Lower lobe of right lung (tissue), 2 donors: ENCODE results near the gene CCNY. TPM values are rescaled to one million over a fixed set of nuclear protein-coding genes. Genes with fewer than 3 reads are reported as not detected.

Source experiments
- ATAC-seq, 2 donors: fragments of 200-7000 bp; cut with Tn5 transposase; one replicate each; pipeline ENCODE4 v1.9.1; 2020 to 2022; ENCODE audit warnings: mild to moderate bottlenecking in 2 of 2, moderate library complexity in 2 of 2
- DNase-seq: peaks from one replicate; pipeline ENCODE4 v3.0.0-alpha.2; 2020
- H3K27ac ChIP-seq: fragments of 200-600 bp; one replicate; pipeline ENCODE4 v1.8.0; 2022
- H3K27me3 ChIP-seq: fragments of 200-600 bp; one replicate; pipeline ENCODE4 v1.8.0; 2022; ENCODE audit warnings: low read depth
- H3K36me3 ChIP-seq: fragments of 200-600 bp; one replicate; pipeline ENCODE4 v1.8.0; 2022; ENCODE audit warnings: mild to moderate bottlenecking
- H3K4me1 ChIP-seq: fragments of 200-600 bp; one replicate; pipeline ENCODE4 v1.8.0; 2022
- H3K4me3 ChIP-seq: fragments of 200-600 bp; one replicate; pipeline ENCODE4 v1.8.0; 2022; ENCODE audit warnings: mild to moderate bottlenecking
- H3K9me3 ChIP-seq: fragments of 200-600 bp; one replicate; pipeline ENCODE4 v1.8.0; 2022
- intact Hi-C: fragments of 100-400 bp; cut with DNase I; formaldehyde crosslinking; loops from one replicate; pipeline ENCODE4 v1.11.0; 2022
- total RNA-seq: library from RNA; stranded (reverse); fragmentation: NEBNext Ultra II Directional; extraction: Animal tissue kit (Norgen Biotek cat#: 25700); gene quantifications from one replicate; pipeline ENCODE4 v1.2.1, GENCODE V29; 2021
- TF ChIP-seq, protein P1 (sequence below): fragments of 200-600 bp; IDR thresholded peaks from one replicate; pipeline ENCODE4 v1.8.0; 2022; ENCODE audit warnings: antibody characterized with exemption, mild to moderate bottlenecking
- donor health status: DM: no; HTN: yes; CAD: no; lungs with severe emphysema.

The CCNY gene
- total RNA-seq, 1 donor from 2014 or later = 64.5 TPM

DNA sequence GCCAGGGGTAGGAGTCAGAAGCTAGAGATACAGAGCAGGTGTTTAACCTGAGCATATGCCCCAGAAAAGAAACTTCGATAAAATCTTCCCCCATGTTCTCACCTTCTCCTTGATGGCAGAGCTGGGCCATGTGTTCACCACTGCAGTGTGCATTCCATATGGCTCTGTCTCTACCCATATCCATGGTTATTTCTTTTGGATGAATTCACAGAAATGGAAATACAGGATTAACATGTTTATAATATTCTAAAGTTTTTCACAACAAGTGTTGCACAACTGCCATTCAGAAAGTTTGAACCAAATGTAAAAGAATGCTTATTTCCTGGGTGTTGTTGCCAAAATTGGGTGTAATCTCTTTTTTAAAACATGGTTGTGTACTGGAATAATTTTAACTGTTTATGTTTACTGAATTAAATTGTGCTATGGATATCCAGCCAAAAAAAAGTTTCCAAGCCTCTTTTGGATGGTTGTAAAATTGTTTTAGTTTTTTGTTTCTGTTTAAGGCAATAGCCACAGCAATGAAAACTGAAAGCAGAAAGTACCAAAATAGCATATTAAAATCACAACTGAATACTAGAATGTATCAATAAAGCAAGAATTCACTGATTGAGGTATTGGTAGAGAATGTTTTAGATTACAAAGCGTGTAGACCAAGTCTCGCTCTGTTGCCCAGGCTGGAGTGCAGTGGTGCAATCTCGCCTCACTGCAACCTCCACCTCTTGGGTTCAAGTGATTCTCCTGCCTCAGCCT is 19.9 kb upstream of the CCNY start:
- TF ChIP-seq, protein P1, sequence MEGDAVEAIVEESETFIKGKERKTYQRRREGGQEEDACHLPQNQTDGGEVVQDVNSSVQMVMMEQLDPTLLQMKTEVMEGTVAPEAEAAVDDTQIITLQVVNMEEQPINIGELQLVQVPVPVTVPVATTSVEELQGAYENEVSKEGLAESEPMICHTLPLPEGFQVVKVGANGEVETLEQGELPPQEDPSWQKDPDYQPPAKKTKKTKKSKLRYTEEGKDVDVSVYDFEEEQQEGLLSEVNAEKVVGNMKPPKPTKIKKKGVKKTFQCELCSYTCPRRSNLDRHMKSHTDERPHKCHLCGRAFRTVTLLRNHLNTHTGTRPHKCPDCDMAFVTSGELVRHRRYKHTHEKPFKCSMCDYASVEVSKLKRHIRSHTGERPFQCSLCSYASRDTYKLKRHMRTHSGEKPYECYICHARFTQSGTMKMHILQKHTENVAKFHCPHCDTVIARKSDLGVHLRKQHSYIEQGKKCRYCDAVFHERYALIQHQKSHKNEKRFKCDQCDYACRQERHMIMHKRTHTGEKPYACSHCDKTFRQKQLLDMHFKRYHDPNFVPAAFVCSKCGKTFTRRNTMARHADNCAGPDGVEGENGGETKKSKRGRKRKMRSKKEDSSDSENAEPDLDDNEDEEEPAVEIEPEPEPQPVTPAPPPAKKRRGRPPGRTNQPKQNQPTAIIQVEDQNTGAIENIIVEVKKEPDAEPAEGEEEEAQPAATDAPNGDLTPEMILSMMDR = no peak
- no peak for ATAC-seq
- intact Hi-C loops = no loop called here
- H3K36me3 ChIP-seq = peaks cover 6% of the 10 kb centered on the region
- H3K4me3 ChIP-seq = no peak overlapping the region
- no peak for DNase-seq
- no peak overlapping the region for H3K27ac ChIP-seq
- H3K9me3 ChIP-seq = no peaks in the 10 kb centered on the region
- no peaks in the 10 kb centered on the region for H3K4me1 ChIP-seq
- no peaks in the 10 kb centered on the region for H3K27me3 ChIP-seq

DNA sequence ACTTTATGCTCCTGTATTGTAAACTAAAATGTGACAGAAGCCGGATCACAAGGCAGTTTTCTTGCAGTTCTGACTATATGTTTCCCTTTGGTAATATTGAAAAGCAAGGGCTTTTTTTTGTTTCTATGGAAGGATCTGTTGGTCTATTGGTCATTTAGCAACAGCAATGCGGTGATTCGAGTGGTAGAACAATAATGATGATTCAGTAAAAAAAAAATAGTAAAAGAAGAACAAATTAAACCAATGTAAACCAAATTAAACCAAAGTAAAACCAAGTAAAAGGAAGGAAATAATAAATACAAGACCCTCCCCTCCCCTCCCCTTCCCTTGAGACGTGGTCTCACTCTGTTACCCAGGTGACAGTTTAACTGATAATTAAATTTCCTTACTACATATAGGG is 17.8 kb upstream of the CCNY start:
- no peaks in the 10 kb centered on the region for H3K4me1 ChIP-seq
- H3K27me3 ChIP-seq = no peaks in the 10 kb centered on the region
- H3K36me3 ChIP-seq = peaks cover 6% of the 10 kb centered on the region
- H3K27ac ChIP-seq = no peak overlapping the region
- DNase-seq = no peak
- no peak for ATAC-seq
- no peak overlapping the region for H3K4me3 ChIP-seq
- no peaks in the 10 kb centered on the region for H3K9me3 ChIP-seq
- TF ChIP-seq, protein P1 = no peak
- intact Hi-C loops = no loop called here

DNA sequence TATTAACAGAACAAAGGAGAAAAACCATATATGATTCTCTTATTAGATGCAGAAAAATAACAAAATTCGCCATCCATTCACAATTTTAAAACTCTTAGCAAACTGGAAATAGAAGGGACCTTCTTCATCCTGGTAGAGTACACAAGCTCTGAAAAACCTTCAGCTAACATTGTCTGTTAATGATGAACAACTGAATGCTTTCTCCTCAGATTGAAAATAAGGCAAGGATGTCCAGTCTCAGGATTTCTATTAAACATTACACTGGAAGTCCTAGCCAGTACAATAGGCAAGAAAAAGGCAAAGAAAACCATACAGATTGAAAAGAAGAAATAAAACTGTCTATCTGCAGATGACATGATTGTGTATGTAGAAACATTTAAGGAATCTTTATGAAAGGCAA is 16.0 kb upstream of the CCNY start:
- Histone ChIP-seq H3K36me3 (peaks cover 6% of the 10 kb centered on the region), H3K9me3 (no peaks in the 10 kb centered on the region), H3K27ac (no peak overlapping the region), H3K27me3 (no peaks in the 10 kb centered on the region), H3K4me3 (no peak overlapping the region), H3K4me1 (no peaks in the 10 kb centered on the region)
- TF ChIP-seq, protein P1 = no peak
- ATAC-seq = no peak
- DNase-seq = no peak
- intact Hi-C loops = no loop called here

DNA sequence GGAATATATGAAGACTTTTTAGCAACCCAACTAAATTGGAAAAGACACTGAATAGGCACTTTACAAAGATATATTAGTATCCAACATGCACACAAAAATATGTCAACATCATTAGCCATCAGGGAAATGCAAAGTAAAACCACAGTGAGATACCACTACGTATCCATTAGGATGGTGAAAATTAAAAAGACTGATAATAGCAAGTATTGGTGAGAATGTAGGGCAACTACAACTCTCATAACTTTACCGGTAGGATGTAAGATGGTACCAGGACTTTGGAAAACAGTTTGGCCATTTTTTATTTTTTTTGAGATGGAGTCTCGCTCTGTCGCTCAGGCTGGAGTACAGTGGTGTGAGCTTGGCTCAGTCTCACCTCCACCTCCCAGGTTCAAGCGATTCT is 13.7 kb upstream of the CCNY start:
- no peaks in the 10 kb centered on the region for H3K9me3 ChIP-seq
- H3K27ac ChIP-seq = no peak overlapping the region
- no peaks in the 10 kb centered on the region for H3K4me1 ChIP-seq
- intact Hi-C loops = no loop called here
- peaks cover 6% of the 10 kb centered on the region for H3K36me3 ChIP-seq
- no peaks in the 10 kb centered on the region for H3K27me3 ChIP-seq
- no peak overlapping the region for H3K4me3 ChIP-seq
- DNase-seq (no peak), ATAC-seq (no peak)
- TF ChIP-seq, protein P1 = no peak

DNA sequence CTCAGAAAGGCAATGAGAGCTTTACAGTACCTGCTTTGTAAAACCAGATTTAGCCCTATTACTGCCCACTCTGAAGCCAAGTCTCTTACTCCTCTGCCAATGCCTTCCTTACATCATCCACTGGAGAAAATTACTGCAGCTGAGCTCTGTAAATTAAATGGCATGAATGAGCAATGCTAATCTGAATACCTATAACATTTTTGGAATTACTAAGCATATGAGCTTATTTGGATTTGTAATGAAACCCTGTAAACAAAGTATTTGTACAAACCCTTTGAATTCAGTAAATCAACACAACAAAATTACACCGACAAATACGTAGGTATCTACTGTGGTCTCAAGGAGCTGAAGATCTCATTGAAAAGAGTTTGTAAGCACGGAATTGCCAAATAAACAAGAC is 12.1 kb upstream of the CCNY start:
- H3K27ac ChIP-seq = no peak overlapping the region
- intact Hi-C loops = no loop called here

More for the DNA sequence above, 12.1 kb upstream of the CCNY start:
- peaks cover 6% of the 10 kb centered on the region for H3K36me3 ChIP-seq
- peaks cover 4% of the 10 kb centered on the region for H3K4me1 ChIP-seq
- H3K9me3 ChIP-seq = no peaks in the 10 kb centered on the region
- ATAC-seq = no peak
- H3K4me3 ChIP-seq = no peak overlapping the region
- TF ChIP-seq, protein P1 = no peak
- H3K27me3 ChIP-seq = no peaks in the 10 kb centered on the region
- no peak for DNase-seq
